DOHH2 (cell line): ENCODE results near the gene PARS2.

Experiments
- H3F3A ChIP-seq: fragments of 200-600 bp; sonication (generic), shearing (Covaris generic); 2 replicates; pipeline ENCODE4 v1.6.0; 2016; ENCODE audit warnings: antibody characterized with exemption, mild to moderate bottlenecking; ENCODE audit not compliant: control insufficient read depth, insufficient read depth
- H3K27ac ChIP-seq: fragments of 200-600 bp; sonication (generic); 2 replicates; pipeline ENCODE4 v1.5.1; 2014; ENCODE audit warnings: low read depth, mild to moderate bottlenecking, low read length, moderate library complexity
- H3K27me3 ChIP-seq: fragments of 200-600 bp; sonication (generic); 2 replicates; pipeline ENCODE4 v1.6.1; 2014; ENCODE audit warnings: mild to moderate bottlenecking, low read length, mixed read lengths; ENCODE audit not compliant: control insufficient read depth
- H3K36me3 ChIP-seq: fragments of 200-600 bp; sonication (generic); 2 replicates; pipeline ENCODE4 v1.6.1; 2014; ENCODE audit warnings: mild to moderate bottlenecking, low read length, moderate library complexity, mixed read lengths; ENCODE audit not compliant: control insufficient read depth
- H3K4me1 ChIP-seq: fragments of 200-600 bp; sonication (generic); 2 replicates; pipeline ENCODE4 v1.6.1; 2014; ENCODE audit warnings: mild to moderate bottlenecking, low read length, mixed read lengths; ENCODE audit not compliant: control insufficient read depth
- H3K4me2 ChIP-seq: fragments of 200-600 bp; sonication (generic); 2 replicates; pipeline ENCODE4 v1.6.0; 2014; ENCODE audit warnings: mild to moderate bottlenecking, low read length, moderate library complexity
- H3K4me3 ChIP-seq: fragments of 200-600 bp; sonication (generic); 2 replicates; pipeline ENCODE4 v1.5.1; 2014; ENCODE audit warnings: mild to moderate bottlenecking, low read length, mixed read lengths
- H3K79me2 ChIP-seq: fragments of 200-600 bp; sonication (generic); 2 replicates; pipeline ENCODE4 v1.6.1; 2014; ENCODE audit warnings: mild to moderate bottlenecking, low read length, mixed read lengths; ENCODE audit not compliant: control insufficient read depth
- H3K9me2 ChIP-seq: fragments of 200-600 bp; sonication (generic); replicated peaks from 2 replicates; pipeline ENCODE4 v1.6.1; 2014; ENCODE audit warnings: mild to moderate bottlenecking, low read length, mixed read lengths; ENCODE audit not compliant: control insufficient read depth
- H3K9me3 ChIP-seq: fragments of 200-600 bp; sonication (generic); 2 replicates; pipeline ENCODE4 v1.6.1; 2014; ENCODE audit warnings: antibody characterized with exemption, low read length, mixed read lengths; ENCODE audit not compliant: control insufficient read depth, insufficient read depth
- H4K20me1 ChIP-seq: fragments of 200-600 bp; sonication (generic); 2 replicates; pipeline ENCODE4 v1.6.0; 2014; ENCODE audit warnings: low read depth, mild to moderate bottlenecking, antibody characterized with exemption, low read length, moderate library complexity; ENCODE audit not compliant: control insufficient read depth, insufficient read depth
- EZH2phosphoT487 ChIP-seq: fragments of 200-600 bp; sonication (generic); IDR thresholded peaks from 2 replicates; pipeline ENCODE4 v1.6.1; 2017; ENCODE audit warnings: borderline replicate concordance, mild to moderate bottlenecking, antibody characterized with exemption, low read length, moderate library complexity, mixed read lengths
- TF ChIP-seq, protein P1 (sequence below): fragments of 200-600 bp; sonication (generic); IDR thresholded peaks from one replicate; pipeline ENCODE4 v1.5.1; 2014; ENCODE audit warnings: antibody characterized with exemption, mild to moderate bottlenecking, low read depth, low read length; ENCODE audit not compliant: poor library complexity, severe bottlenecking

The PARS2 gene

DNA sequence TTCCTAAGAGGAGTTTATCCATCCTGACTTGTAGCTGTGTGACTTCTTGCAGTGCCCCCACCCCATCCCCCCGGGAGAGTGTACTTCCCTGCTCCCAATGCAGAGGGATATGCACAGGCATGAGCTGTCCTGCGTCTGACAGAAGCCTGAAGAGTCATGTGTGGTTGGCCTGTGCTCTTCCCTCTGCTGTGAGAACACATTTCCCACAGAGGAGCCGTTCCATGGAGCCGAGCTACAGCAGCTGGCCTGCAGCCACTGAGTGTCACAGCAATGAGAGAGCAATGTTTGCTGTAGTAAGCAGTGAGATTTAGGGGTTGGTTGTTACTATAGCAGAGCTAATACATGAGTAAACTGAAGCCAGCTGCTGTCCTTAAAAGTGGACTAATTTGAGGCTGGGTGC is 22.0 kb downstream of the PARS2 start:
- no peaks in the 10 kb centered on the region for H3F3A ChIP-seq
- H3K79me2 ChIP-seq = no peaks in the 10 kb centered on the region
- no peaks in the 10 kb centered on the region for H3K9me2 ChIP-seq
- H3K36me3 ChIP-seq = peaks cover 47% of the 10 kb centered on the region
- no peaks in the 10 kb centered on the region for H3K9me3 ChIP-seq
- H3K4me3 ChIP-seq = no peak overlapping the region
- TF ChIP-seq, protein P1, sequence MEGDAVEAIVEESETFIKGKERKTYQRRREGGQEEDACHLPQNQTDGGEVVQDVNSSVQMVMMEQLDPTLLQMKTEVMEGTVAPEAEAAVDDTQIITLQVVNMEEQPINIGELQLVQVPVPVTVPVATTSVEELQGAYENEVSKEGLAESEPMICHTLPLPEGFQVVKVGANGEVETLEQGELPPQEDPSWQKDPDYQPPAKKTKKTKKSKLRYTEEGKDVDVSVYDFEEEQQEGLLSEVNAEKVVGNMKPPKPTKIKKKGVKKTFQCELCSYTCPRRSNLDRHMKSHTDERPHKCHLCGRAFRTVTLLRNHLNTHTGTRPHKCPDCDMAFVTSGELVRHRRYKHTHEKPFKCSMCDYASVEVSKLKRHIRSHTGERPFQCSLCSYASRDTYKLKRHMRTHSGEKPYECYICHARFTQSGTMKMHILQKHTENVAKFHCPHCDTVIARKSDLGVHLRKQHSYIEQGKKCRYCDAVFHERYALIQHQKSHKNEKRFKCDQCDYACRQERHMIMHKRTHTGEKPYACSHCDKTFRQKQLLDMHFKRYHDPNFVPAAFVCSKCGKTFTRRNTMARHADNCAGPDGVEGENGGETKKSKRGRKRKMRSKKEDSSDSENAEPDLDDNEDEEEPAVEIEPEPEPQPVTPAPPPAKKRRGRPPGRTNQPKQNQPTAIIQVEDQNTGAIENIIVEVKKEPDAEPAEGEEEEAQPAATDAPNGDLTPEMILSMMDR = no peak
- TF ChIP-seq EZH2phosphoT487 = no peak
- H3K27me3 ChIP-seq = no peaks in the 10 kb centered on the region
- H3K4me1 ChIP-seq = no peaks in the 10 kb centered on the region
- no peak overlapping the region for H3K4me2 ChIP-seq
- H4K20me1 ChIP-seq = no peaks in the 10 kb centered on the region
- no peak overlapping the region for H3K27ac ChIP-seq

DNA sequence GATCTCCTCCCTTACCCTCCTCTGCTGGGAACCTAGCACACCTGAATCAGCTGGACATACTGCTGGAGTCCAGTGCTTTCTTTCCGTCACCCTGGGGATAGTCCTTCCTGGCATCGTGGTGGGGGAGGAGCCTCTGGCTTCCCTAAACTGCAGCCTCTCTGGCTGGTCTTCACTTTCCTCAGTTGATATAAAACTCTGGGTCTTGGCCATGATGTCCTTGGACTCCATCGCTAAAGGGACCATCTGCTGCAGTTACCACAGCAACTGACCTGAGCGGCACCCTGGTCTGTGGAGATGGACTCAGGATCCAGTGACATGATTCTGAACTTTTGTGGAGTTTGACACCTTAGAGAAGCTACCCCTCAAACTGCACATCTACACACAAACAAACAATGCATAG is 22.8 kb downstream of the PARS2 start:
- Histone ChIP-seq H3K36me3 (peaks cover 55% of the 10 kb centered on the region), H3K27me3 (no peaks in the 10 kb centered on the region), H4K20me1 (no peaks in the 10 kb centered on the region), H3K4me3 (no peak overlapping the region), H3F3A (no peaks in the 10 kb centered on the region), H3K4me1 (no peaks in the 10 kb centered on the region), H3K27ac (no peak overlapping the region), H3K79me2 (no peaks in the 10 kb centered on the region), H3K4me2 (no peak overlapping the region), H3K9me2 (no peaks in the 10 kb centered on the region), H3K9me3 (no peaks in the 10 kb centered on the region)
- TF ChIP-seq, protein P1 = no peak
- no peak for TF ChIP-seq EZH2phosphoT487

DNA sequence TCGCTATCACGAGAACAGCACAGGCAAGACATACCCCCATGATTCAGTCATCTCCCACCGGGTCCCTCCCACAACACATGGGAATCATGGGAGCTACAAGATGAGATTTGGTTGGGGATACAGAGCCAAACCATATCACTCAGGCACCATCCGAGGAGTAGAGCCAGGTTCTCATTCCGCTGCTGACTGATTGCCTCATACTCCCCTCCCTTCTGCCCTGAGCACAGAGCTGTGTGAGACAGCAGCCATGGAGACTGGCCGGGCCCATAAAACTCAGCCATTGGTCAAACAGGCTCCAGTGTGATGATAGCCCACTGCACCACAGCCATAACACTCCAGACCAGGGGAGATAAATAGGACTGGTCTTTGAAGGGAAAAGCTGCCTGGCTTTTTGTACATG is 26.1 kb downstream of the PARS2 start:
- H3K36me3 ChIP-seq = peaks cover 64% of the 10 kb centered on the region
- H3K4me3 ChIP-seq = no peak overlapping the region
- H3K9me2 ChIP-seq = no peaks in the 10 kb centered on the region
- no peaks in the 10 kb centered on the region for H3K27me3 ChIP-seq
- no peak overlapping the region for H3K4me2 ChIP-seq
- TF ChIP-seq EZH2phosphoT487 = no peak
- TF ChIP-seq, protein P1 = no peak
- no peaks in the 10 kb centered on the region for H3F3A ChIP-seq
- no peaks in the 10 kb centered on the region for H4K20me1 ChIP-seq
- no peak overlapping the region for H3K27ac ChIP-seq
- H3K79me2 ChIP-seq = no peaks in the 10 kb centered on the region
- H3K9me3 ChIP-seq = no peaks in the 10 kb centered on the region
- H3K4me1 ChIP-seq = no peaks in the 10 kb centered on the region

DNA sequence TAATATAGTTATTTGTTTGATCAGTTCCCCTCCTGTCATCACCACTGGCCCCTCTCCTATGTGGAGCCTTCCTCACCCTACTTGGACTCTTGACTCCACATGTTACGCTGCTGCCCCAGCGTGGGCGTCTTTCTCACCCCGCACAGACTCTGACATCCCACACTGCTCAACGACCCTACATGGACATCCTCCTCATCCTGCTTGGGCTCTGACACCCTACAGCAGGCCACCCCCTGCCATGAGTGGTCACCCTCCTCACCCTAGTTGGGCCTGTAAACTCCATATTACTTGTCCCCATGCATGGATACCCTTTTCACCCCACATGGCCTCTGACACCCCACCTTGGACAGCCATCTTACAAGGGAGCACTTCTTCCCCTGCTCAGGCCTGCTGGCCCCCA is 27.6 kb downstream of the PARS2 start:
- no peaks in the 10 kb centered on the region for H3F3A ChIP-seq
- TF ChIP-seq EZH2phosphoT487 = no peak
- TF ChIP-seq, protein P1 = no peak
- H3K9me2 ChIP-seq = no peaks in the 10 kb centered on the region
- H3K9me3 ChIP-seq = no peaks in the 10 kb centered on the region
- H3K4me3 ChIP-seq = no peak overlapping the region
- no peak overlapping the region for H3K4me2 ChIP-seq
- H4K20me1 ChIP-seq = no peaks in the 10 kb centered on the region
- H3K4me1 ChIP-seq = no peaks in the 10 kb centered on the region
- no peak overlapping the region for H3K27ac ChIP-seq
- H3K27me3 ChIP-seq = no peaks in the 10 kb centered on the region
- H3K79me2 ChIP-seq = no peaks in the 10 kb centered on the region
- H3K36me3 ChIP-seq = peaks cover 57% of the 10 kb centered on the region
